ENCODE data around the gene SPX. TPM values are rescaled to one million over a fixed set of nuclear protein-coding genes. Genes with fewer than 3 reads are reported as not detected.
A peak's percentile ranks its signal among the peaks of the same experiment; 100 is the strongest.

SPX gene
- total and polyA plus RNA-seq, 11 donors, result 1.8 to 20.0 (median 12.8) TPM

GRCh38 chr12:21521541-21521940 lies 4.6 kb upstream of the SPX start:
- Histone ChIP-seq H3K27me3 (peaks cover 0 to 3% (median 0%) of the 10 kb centered on the region in 9 donors), H3K4me3 (no peak overlapping the region), H3K36me3 (peaks cover 0 to 24% (median 10%) of the 10 kb centered on the region in 9 donors), H3K4me1 (peaks cover 0 to 8% (median 0%) of the 10 kb centered on the region in 12 donors), H3K27ac (no peak overlapping the region), H3K9me3 (peaks cover 0 to 10% (median 0%) of the 10 kb centered on the region in 12 donors)
- no peak for DNase-seq
- WGBS, 4 donors, result 49 to 74% (median 67%) methylated on average over 1 of the region's 1 CpG
- no peak for ATAC-seq
- intact Hi-C loops (cut with DNase I), result loop anchor here in 3 of 10 donors (10.0 kb wide), 1 partner anchor 133 kb away; the partner anchor contains the start of gene LDHB (in 3 of the 3)
- TF ChIP-seq CTCF (IDR thresholded peaks at IDR 0.05) (no peak), POLR2A (IDR thresholded peaks at IDR 0.05) (no peak)

GRCh38 chr12:21523148-21523547 lies 2.9 kb upstream of the SPX start:
- no peak overlapping the region for H3K4me3 ChIP-seq
- peaks cover 0 to 10% (median 0%) of the 10 kb centered on the region in 12 donors for H3K9me3 ChIP-seq
- intact Hi-C loops (cut with DNase I), result loop anchor here in 3 of 10 donors (10.0 kb wide), 1 partner anchor 132 kb away; the partner anchor contains the start of gene LDHB (in 3 of the 3)
- H3K4me1 ChIP-seq, result peaks cover 0 to 18% (median 1%) of the 10 kb centered on the region in 12 donors
- H3K36me3 ChIP-seq, result peaks cover 0 to 10% (median 0%) of the 10 kb centered on the region in 9 donors
- no peak for DNase-seq
- peaks cover 0 to 19% (median 0%) of the 10 kb centered on the region in 9 donors for H3K27me3 ChIP-seq
- no peak for ATAC-seq
- TF ChIP-seq CTCF (IDR thresholded peaks at IDR 0.05), result no peak
- TF ChIP-seq POLR2A (IDR thresholded peaks at IDR 0.05), result no peak
- no peak overlapping the region for H3K27ac ChIP-seq

- Histone ChIP-seq H3K36me3 (peaks cover 0 to 3% (median 0%) of the 10 kb centered on the region in 9 donors), H3K27me3 (peaks cover 0 to 42% (median 0%) of the 10 kb centered on the region in 9 donors), H3K27ac (peak overlapping the region in 6 of 12 donors; percentile 81 to 89 (median 85)), H3K4me1 (peaks cover 0 to 23% (median 5%) of the 10 kb centered on the region in 12 donors), H3K4me3 (peak overlapping the region; percentile 30 to 84 (median 70)), H3K9me3 (peaks cover 0 to 10% (median 0%) of the 10 kb centered on the region in 12 donors)
- intact Hi-C loops (cut with DNase I), result loop anchor here in 3 of 10 donors (5.0 to 10.0 kb wide), 2 partner anchors 80 to 128 kb away; partner anchors contain the start of gene LDHB (in 3 of the 3)
- DNase-seq, result no peak
- ATAC-seq, result peak in 2 of 4 donors; percentile 3 to 5
- 34 to 46% (median 42%) methylated on average over 12 of the region's 12 CpGs for WGBS, 4 donors
- TF ChIP-seq CTCF (IDR thresholded peaks at IDR 0.05) (no peak), POLR2A (IDR thresholded peaks at IDR 0.05) (no peak)
These were observed 737 bp downstream of the SPX start for GRCh38 chr12:21526721-21527345.
